Right hindlimb (tissue), 1 donor: ENCODE results near the gene TMEM53.

ENCODE experiments used
- DNase-seq: peaks from one replicate; pipeline ENCODE4 v3.0.0-alpha.2; 2018

TMEM53 gene

GRCh38 chr1:44696789-44697345, 22.6 kb upstream of the TMEM53 start:
- DNase-seq = no peak

GRCh38 chr1:44696101-44696500, 21.8 kb upstream of the TMEM53 start:
- no peak for DNase-seq

- no peak for DNase-seq
Observed at GRCh38 chr1:44695671-44696070, 21.4 kb upstream of the TMEM53 start.

GRCh38 chr1:44694863-44695478, 20.7 kb upstream of the TMEM53 start:
- no peak for DNase-seq

GRCh38 chr1:44693900-44694299, 19.6 kb upstream of the TMEM53 start:
- no peak for DNase-seq

GRCh38 chr1:44693159-44693558, 18.9 kb upstream of the TMEM53 start:
- DNase-seq = no peak

- no peak for DNase-seq
Observed at GRCh38 chr1:44689447-44689765, 15.1 kb upstream of the TMEM53 start.

GRCh38 chr1:44688760-44689446, 14.6 kb upstream of the TMEM53 start:
- DNase-seq = no peak

GRCh38 chr1:44685881-44686280, 11.6 kb upstream of the TMEM53 start:
- no peak for DNase-seq

- no peak for DNase-seq
Observed at GRCh38 chr1:44685218-44685617, 10.9 kb upstream of the TMEM53 start.

- DNase-seq = no peak
Observed at GRCh38 chr1:44684525-44684924, 10.2 kb upstream of the TMEM53 start.

- DNase-seq = no peak
Observed at GRCh38 chr1:44682883-44683265, 8.6 kb upstream of the TMEM53 start.

GRCh38 chr1:44681905-44682882, 7.9 kb upstream of the TMEM53 start:
- DNase-seq = no peak

- no peak for DNase-seq
Observed at GRCh38 chr1:44679468-44679867, 5.2 kb upstream of the TMEM53 start.

GRCh38 chr1:44678626-44679025, 4.3 kb upstream of the TMEM53 start:
- no peak for DNase-seq

GRCh38 chr1:44678120-44678519, 3.8 kb upstream of the TMEM53 start:
- DNase-seq = no peak

GRCh38 chr1:44677201-44677766, 3.0 kb upstream of the TMEM53 start:
- DNase-seq = no peak

- no peak for DNase-seq
Observed at GRCh38 chr1:44676484-44677200, 2.4 kb upstream of the TMEM53 start.

GRCh38 chr1:44675186-44675585, 905 bp upstream of the TMEM53 start:
- no peak for DNase-seq

- no peak for DNase-seq
Observed at GRCh38 chr1:44673675-44674112, 587 bp downstream of the TMEM53 start.

- no peak for DNase-seq
Observed at GRCh38 chr1:44672961-44673674, 1.2 kb downstream of the TMEM53 start.
